Mesothelial cell of epicardium (in vitro differentiated cells): ENCODE data around the gene NTSR1. TPM values are rescaled to one million over a fixed set of nuclear protein-coding genes. Genes with fewer than 3 reads are reported as not detected.

ENCODE experiments used
- DNase-seq, 2 experiments: peaks; one replicate each; pipeline ENCODE4 v3.0.0; 2021; ENCODE audit warnings: low spot score in 2 of 2; ENCODE audit not compliant: unreplicated experiment in 2 of 2
- H3K27ac Mint-ChIP-seq: 2 replicates; pipeline ENCODE4 v1.8.0; 2021; ENCODE audit warnings: mixed read lengths
- H3K27me3 Mint-ChIP-seq: 2 replicates; pipeline ENCODE4 v1.8.0; 2021; ENCODE audit warnings: low read depth, mixed read lengths
- H3K36me3 Mint-ChIP-seq: 2 replicates; pipeline ENCODE4 v1.8.0; 2021; ENCODE audit warnings: mixed read lengths
- H3K4me1 Mint-ChIP-seq: 2 replicates; pipeline ENCODE4 v1.8.0; 2021; ENCODE audit warnings: mixed read lengths
- H3K4me3 Mint-ChIP-seq: 2 replicates; pipeline ENCODE4 v1.8.0; 2021; ENCODE audit warnings: mild to moderate bottlenecking, moderate library complexity, mixed read lengths
- H3K9me3 Mint-ChIP-seq: 2 replicates; pipeline ENCODE4 v1.8.0; 2021; ENCODE audit warnings: mixed read lengths
- CTCF ChIP-seq: fragments of 200-600 bp; sonication (generic); IDR thresholded peaks from one replicate; pipeline ENCODE4 v1.5.0; 2021; ENCODE audit warnings: antibody characterized with exemption; ENCODE audit not compliant: unreplicated experiment
- total RNA-seq: library from RNA; stranded (reverse); gene quantifications from 3 replicates; pipeline ENCODE4 v1.2.1, GENCODE V29; 2021

Gene NTSR1
- total RNA-seq, 1 donor from 2014 or later = 0.36 TPM

- DNase-seq = no peak
- Mint-ChIP-seq H3K36me3 (no peaks in the 10 kb centered on the region), H3K4me3 (no peak overlapping the region), H3K27me3 (peaks cover 4% of the 10 kb centered on the region), H3K4me1 (peaks cover 8% of the 10 kb centered on the region), H3K9me3 (peaks cover 6% of the 10 kb centered on the region), H3K27ac (no peak overlapping the region)
- no peak for TF ChIP-seq CTCF
Observed at GRCh38 chr20:62751551-62752150, 43.0 kb downstream of the NTSR1 start.

- Mint-ChIP-seq H3K4me3 (no peak overlapping the region), H3K4me1 (peaks cover 8% of the 10 kb centered on the region), H3K36me3 (no peaks in the 10 kb centered on the region), H3K9me3 (peaks cover 9% of the 10 kb centered on the region), H3K27me3 (peaks cover 7% of the 10 kb centered on the region), H3K27ac (no peak overlapping the region)
- no peak for DNase-seq
- no peak for TF ChIP-seq CTCF
Observed at GRCh38 chr20:62752181-62752670, 43.6 kb downstream of the NTSR1 start.

- peaks cover 8% of the 10 kb centered on the region for H3K4me1 Mint-ChIP-seq
- no peak overlapping the region for H3K27ac Mint-ChIP-seq
- H3K9me3 Mint-ChIP-seq = peaks cover 15% of the 10 kb centered on the region
- no peak for TF ChIP-seq CTCF
- H3K4me3 Mint-ChIP-seq = no peak overlapping the region
- peaks cover 7% of the 10 kb centered on the region for H3K27me3 Mint-ChIP-seq
- DNase-seq = no peak
- no peaks in the 10 kb centered on the region for H3K36me3 Mint-ChIP-seq
Observed at GRCh38 chr20:62752671-62753501, 44.2 kb downstream of the NTSR1 start.

- H3K4me3 Mint-ChIP-seq = no peak overlapping the region
- H3K4me1 Mint-ChIP-seq = peaks cover 13% of the 10 kb centered on the region
- no peak for DNase-seq
- no peak overlapping the region for H3K27ac Mint-ChIP-seq
- H3K27me3 Mint-ChIP-seq = peaks cover 7% of the 10 kb centered on the region
- H3K36me3 Mint-ChIP-seq = no peaks in the 10 kb centered on the region
- no peak for TF ChIP-seq CTCF
- H3K9me3 Mint-ChIP-seq = peaks cover 9% of the 10 kb centered on the region
Observed at GRCh38 chr20:62753626-62754025, 45.0 kb downstream of the NTSR1 start.

- Mint-ChIP-seq H3K27me3 (peaks cover 6% of the 10 kb centered on the region), H3K9me3 (peaks cover 9% of the 10 kb centered on the region), H3K4me1 (peaks cover 17% of the 10 kb centered on the region), H3K27ac (no peak overlapping the region), H3K4me3 (no peak overlapping the region), H3K36me3 (no peaks in the 10 kb centered on the region)
- DNase-seq = no peak
- TF ChIP-seq CTCF = no peak
Observed at GRCh38 chr20:62754122-62754990, 45.7 kb downstream of the NTSR1 start.
